Neuronal stem cell (in vitro differentiated cells): ENCODE measurements around the gene MCM10.
"Not testable (repeated sequence)": the region's sequence is repeated elsewhere in the genome, so short reads cannot be mapped to it uniquely, and the experiment has no call there.

ENCODE experiments used
- DNase-seq: peaks from one replicate; pipeline ENCODE4 v3.0.0-alpha.2; 2013; ENCODE audit warnings: low spot score
- H2AFZ ChIP-seq: one replicate; pipeline ENCODE4 v1.6.1; 2013; ENCODE audit warnings: mild to moderate bottlenecking, low read length, inconsistent platforms
- H2AK5ac ChIP-seq: 2 replicates; pipeline ENCODE4 v1.6.1; 2013; ENCODE audit warnings: low read depth, mild to moderate bottlenecking, inconsistent platforms, low read length, moderate library complexity, mixed read lengths
- H2BK120ac ChIP-seq: 2 replicates; pipeline ENCODE4 v1.6.1; 2013; ENCODE audit warnings: low read depth, mild to moderate bottlenecking, inconsistent platforms, low read length, moderate library complexity, mixed read lengths
- H2BK12ac ChIP-seq: one replicate; pipeline ENCODE4 v1.6.1; 2013; ENCODE audit warnings: low read length, inconsistent platforms
- H2BK15ac ChIP-seq: 2 replicates; pipeline ENCODE4 v1.6.1; 2013; ENCODE audit warnings: mild to moderate bottlenecking, low read length, inconsistent platforms, mixed read lengths
- H2BK5ac ChIP-seq: one replicate; pipeline ENCODE4 v1.6.1; 2013; ENCODE audit warnings: inconsistent platforms, mild to moderate bottlenecking, low read length, moderate library complexity
- H3K14ac ChIP-seq: one replicate; pipeline ENCODE4 v1.6.1; 2013; ENCODE audit warnings: low read length, inconsistent platforms
- H3K18ac ChIP-seq: 2 replicates; pipeline ENCODE4 v1.6.1; 2013; ENCODE audit warnings: low read length, inconsistent platforms
- H3K23ac ChIP-seq: 2 replicates; pipeline ENCODE4 v1.6.1; 2013; ENCODE audit warnings: low read depth, mild to moderate bottlenecking, mixed read lengths, low read length, inconsistent platforms; ENCODE audit not compliant: poor library complexity
- H3K27ac ChIP-seq: replicated peaks from 3 replicates; pipeline ENCODE4 v1.5.1; 2013; ENCODE audit warnings: low read length, inconsistent platforms
- H3K27me3 ChIP-seq, 3 experiments: 2 replicates each; pipeline ENCODE4 v1.6.1; 2013; ENCODE audit warnings: low read length in 3 of 3, mild to moderate bottlenecking in 2 of 3, inconsistent platforms in 1 of 3, low read depth in 1 of 3, mixed read lengths in 1 of 3, moderate library complexity in 1 of 3; ENCODE audit not compliant: control insufficient read depth in 3 of 3, insufficient read depth in 3 of 3
- H3K36me3 ChIP-seq, 2 donors: replicated peaks in 1 of 2; 2 replicates each; pipeline ENCODE4 v1.6.1; 2013; ENCODE audit warnings: low read length in 2 of 2; ENCODE audit not compliant: control insufficient read depth in 2 of 2, insufficient read depth in 2 of 2
- H3K4ac ChIP-seq: 2 replicates; pipeline ENCODE4 v1.6.1; 2013; ENCODE audit warnings: inconsistent platforms, mild to moderate bottlenecking, low read length, moderate library complexity
- H3K4me1 ChIP-seq, 2 donors: 1 replicate in 1 of 2; 2 replicates in 1 of 2; pipeline ENCODE4 v1.6.1; 2013; ENCODE audit warnings: low read length in 2 of 2, low read depth in 1 of 2; ENCODE audit not compliant: control insufficient read depth in 2 of 2, insufficient read depth in 1 of 2
- H3K4me2 ChIP-seq: one replicate; pipeline ENCODE4 v1.6.1; 2013; ENCODE audit warnings: mild to moderate bottlenecking, low read length, inconsistent platforms; ENCODE audit not compliant: insufficient read depth, poor library complexity, severe bottlenecking
- H3K4me3 ChIP-seq, 2 donors: 2 replicates each; pipeline ENCODE4 v1.5.1; 2013; ENCODE audit warnings: low read length in 2 of 2, mild to moderate bottlenecking in 2 of 2, inconsistent platforms in 1 of 2, moderate library complexity in 1 of 2
- H3K79me1 ChIP-seq: one replicate; pipeline ENCODE4 v1.6.1; 2013; ENCODE audit warnings: low read depth, mild to moderate bottlenecking, inconsistent platforms, low read length, moderate library complexity
- H3K9ac ChIP-seq: one replicate; pipeline ENCODE4 v1.6.1; 2013; ENCODE audit warnings: mild to moderate bottlenecking, low read depth, low read length, inconsistent platforms; ENCODE audit not compliant: poor library complexity
- H3K9me3 ChIP-seq, 2 donors: replicated peaks in 1 of 2; 2 replicates each; pipeline versions ENCODE3 to v1.6.1; 2013; ENCODE audit warnings: low read length in 2 of 2, mild to moderate bottlenecking in 2 of 2, inconsistent platforms in 1 of 2, low read depth in 1 of 2, mixed read lengths in 1 of 2, moderate library complexity in 1 of 2; ENCODE audit not compliant: control insufficient read depth in 2 of 2, insufficient read depth in 1 of 2
- H4K8ac ChIP-seq: one replicate; pipeline ENCODE4 v1.6.1; 2013; ENCODE audit warnings: low read depth, mild to moderate bottlenecking, inconsistent platforms, low read length, moderate library complexity
- H4K91ac ChIP-seq: one replicate; pipeline ENCODE4 v1.6.1; 2013; ENCODE audit warnings: low read length, low read depth, mild to moderate bottlenecking, inconsistent platforms; ENCODE audit not compliant: poor library complexity
- WGBS, 2 donors: extraction: QIAGEN DNeasy Blood & Tissue Kit; methylation state at CpG; one replicate each; pipeline ENCODE4 v1.1.7; 2013; ENCODE audit warnings: missing lambda C conversion rate in 2 of 2, mixed read lengths in 1 of 2; ENCODE audit not compliant: insufficient read length in 2 of 2, insufficient replicate concordance in 1 of 2; ENCODE audit errors: extremely low coverage in 2 of 2; 5-methylcytosine and 5-hydroxymethylcytosine counted together

Gene MCM10

DNA sequence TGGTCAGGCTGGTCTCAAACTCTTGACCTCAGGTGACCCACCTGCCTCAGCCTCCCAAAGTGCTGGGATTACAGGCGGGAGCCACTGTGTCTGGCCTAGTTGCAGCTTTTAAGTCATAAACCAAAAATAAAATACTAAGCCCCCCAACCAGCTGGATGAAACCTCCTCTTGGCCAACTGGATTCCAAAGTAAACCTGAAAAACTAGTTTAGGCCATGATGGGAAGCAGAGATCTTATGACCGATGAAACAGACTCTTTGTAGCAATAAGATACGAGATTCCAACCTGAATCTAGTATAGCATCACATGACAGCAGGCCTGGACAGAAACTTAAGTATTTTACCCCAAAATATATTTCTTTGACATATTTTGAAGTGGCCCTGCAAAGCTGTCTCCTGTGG, 9.1 kb upstream of the MCM10 start:
- Histone ChIP-seq H2BK5ac (no peak overlapping the region), H4K8ac (no peak overlapping the region), H3K23ac (no peak overlapping the region), H3K18ac (no peak overlapping the region), H3K27me3 (no peaks in the 10 kb centered on the region), H4K91ac (no peak overlapping the region), H2AFZ (no peak overlapping the region), H3K9me3 (no peaks in the 10 kb centered on the region), H3K4me2 (no peak overlapping the region), H2BK12ac (no peak overlapping the region), H2AK5ac (no peak overlapping the region), H3K27ac (no peak overlapping the region), H3K79me1 (no peaks in the 10 kb centered on the region), H3K4me1 (no peaks in the 10 kb centered on the region), H3K9ac (no peak overlapping the region), H3K14ac (no peak overlapping the region), H3K36me3 (no peaks in the 10 kb centered on the region), H2BK15ac (no peak overlapping the region), H2BK120ac (no peak overlapping the region), H3K4me3 (no peak overlapping the region), H3K4ac (no peak overlapping the region)
- no CpG with 5 or more reads among the region's 3 CpGs for WGBS, 2 donors
- DNase-seq: no peak

DNA sequence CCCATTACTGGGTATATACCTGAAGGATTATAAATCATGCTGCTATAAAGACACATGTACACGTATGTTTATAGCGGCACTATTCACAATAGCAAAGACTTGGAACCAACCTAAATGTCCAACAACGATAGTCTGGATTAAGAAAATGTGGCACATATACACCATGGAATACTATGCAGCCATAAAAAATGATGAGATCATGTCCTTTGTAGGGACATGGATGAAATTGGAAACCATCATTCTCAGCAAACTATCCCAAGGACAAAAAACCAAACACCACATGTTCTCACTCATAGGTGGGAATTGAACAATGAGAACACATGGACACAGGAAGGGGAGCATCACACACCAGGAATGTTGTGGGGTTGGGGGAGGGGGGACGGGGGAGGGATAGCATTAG, 5.5 kb upstream of the MCM10 start:
- not testable (repeated sequence) for H3K4ac ChIP-seq, H3K27ac ChIP-seq, H2BK12ac ChIP-seq, DNase-seq, H4K8ac ChIP-seq, H3K9ac ChIP-seq, H3K27me3 ChIP-seq, H2AFZ ChIP-seq, H3K4me2 ChIP-seq, H3K14ac ChIP-seq, H2AK5ac ChIP-seq, H3K79me1 ChIP-seq, H3K4me1 ChIP-seq, H3K23ac ChIP-seq, H3K18ac ChIP-seq, H2BK120ac ChIP-seq, H4K91ac ChIP-seq, H3K36me3 ChIP-seq, H3K9me3 ChIP-seq, H2BK15ac ChIP-seq, H3K4me3 ChIP-seq, H2BK5ac ChIP-seq
- no CpG with 5 or more reads among the region's 4 CpGs for WGBS, 2 donors

DNA sequence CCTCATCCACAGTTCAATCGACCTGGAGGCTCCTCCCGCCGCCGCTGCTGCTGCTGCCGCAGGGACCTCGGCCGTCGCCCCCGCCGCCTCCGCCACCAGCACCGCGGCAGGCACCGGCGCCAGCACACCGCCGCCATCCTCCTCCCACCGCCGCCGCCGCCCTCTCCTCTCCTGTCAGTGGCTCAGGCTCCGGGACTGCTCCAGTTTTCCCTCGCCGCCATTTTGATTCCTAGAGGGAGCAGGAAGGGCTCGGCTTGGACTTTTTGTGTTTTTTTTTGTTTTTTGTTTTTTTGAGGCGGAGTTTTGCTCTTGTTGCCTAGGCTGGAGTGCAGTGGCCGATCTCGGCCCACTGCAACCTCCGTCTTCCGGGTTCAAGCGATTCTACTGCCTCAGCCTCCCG, 3.0 kb upstream of the MCM10 start:
- Histone ChIP-seq H3K27me3 (no peaks in the 10 kb centered on the region), H3K4me1 (peaks cover 0 to 4% of the 10 kb centered on the region in 2 donors), H3K4me3 (no peak overlapping the region), H2BK12ac (no peak overlapping the region), H2BK5ac (no peak overlapping the region), H3K36me3 (peaks cover 0 to 4% of the 10 kb centered on the region in 2 donors), H2AFZ (no peak overlapping the region), H3K79me1 (no peaks in the 10 kb centered on the region), H3K9me3 (no peaks in the 10 kb centered on the region), H2BK120ac (no peak overlapping the region), H3K27ac (no peak overlapping the region), H3K23ac (no peak overlapping the region), H3K9ac (no peak overlapping the region), H3K4ac (no peak overlapping the region), H4K91ac (no peak overlapping the region), H3K4me2 (no peak overlapping the region), H2AK5ac (no peak overlapping the region), H3K18ac (no peak overlapping the region), H4K8ac (no peak overlapping the region), H2BK15ac (no peak overlapping the region), H3K14ac (no peak overlapping the region)
- no CpG with 5 or more reads among the region's 32 CpGs for WGBS, 2 donors
- no peak for DNase-seq

DNA sequence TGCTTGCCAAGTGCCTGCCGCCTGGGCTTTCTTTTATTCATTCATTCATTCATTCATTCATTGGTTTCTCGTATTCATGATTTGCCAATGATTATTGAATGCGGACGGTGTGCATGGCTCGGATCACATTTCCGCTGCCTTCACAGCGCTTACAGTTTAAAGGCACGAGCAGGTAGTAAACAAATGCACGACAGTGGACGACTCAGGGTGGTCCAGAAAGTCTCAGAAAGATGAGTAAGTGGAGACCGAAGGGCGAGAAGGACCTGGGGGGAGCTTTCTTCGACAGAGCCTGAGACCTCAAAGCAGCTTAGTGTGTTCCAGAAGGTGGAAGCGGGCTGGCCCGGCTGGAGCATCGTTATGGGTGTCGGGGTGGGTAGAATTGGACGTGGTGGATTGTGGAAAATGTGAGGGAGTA, 506 bp downstream of the MCM10 start:
- Histone ChIP-seq H3K27ac (no peak overlapping the region), H3K36me3 (peaks cover 4 to 36% of the 10 kb centered on the region in 2 donors), H2BK15ac (no peak overlapping the region), H2AFZ (peak overlapping the region; percentile 87), H4K8ac (no peak overlapping the region), H3K4me1 (peaks cover 0 to 4% of the 10 kb centered on the region in 2 donors), H3K9me3 (no peaks in the 10 kb centered on the region), H4K91ac (no peak overlapping the region), H3K9ac (no peak overlapping the region), H3K4me3 (peak overlapping the region; percentile 55 to 86), H2BK120ac (no peak overlapping the region), H2AK5ac (no peak overlapping the region), H3K23ac (no peak overlapping the region), H3K27me3 (no peaks in the 10 kb centered on the region), H2BK5ac (no peak overlapping the region), H3K4me2 (peak overlapping the region; percentile 69), H3K14ac (no peak overlapping the region), H3K18ac (no peak overlapping the region), H2BK12ac (no peak overlapping the region), H3K4ac (no peak overlapping the region), H3K79me1 (no peaks in the 10 kb centered on the region)
- peak; percentile 9 for DNase-seq
- WGBS, 2 donors: no CpG with 5 or more reads among the region's 18 CpGs
